ENCODE results near the gene CPLX3.

CPLX3 gene

DNA sequence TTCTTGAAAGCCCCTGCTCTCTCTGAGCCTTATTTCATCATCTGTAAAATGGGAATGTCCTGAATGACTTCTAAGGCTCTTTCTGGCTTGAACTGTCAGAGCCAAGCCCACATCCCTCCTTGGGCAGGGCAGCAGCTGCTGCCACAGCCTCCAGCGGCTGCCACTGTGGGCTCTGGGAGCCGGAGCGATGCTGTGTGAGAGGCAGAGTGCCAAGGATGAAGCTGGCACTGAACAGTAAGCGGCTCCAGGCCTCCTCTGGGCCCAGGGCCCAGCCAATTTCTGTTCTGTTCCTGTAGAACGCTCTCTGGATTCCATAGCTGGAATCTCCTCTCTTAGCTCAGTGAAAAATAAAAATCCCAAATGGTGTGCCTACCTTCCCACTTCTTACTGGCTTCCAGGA is 4.4 kb downstream of the CPLX3 start:
- no peak for DNase-seq

DNA sequence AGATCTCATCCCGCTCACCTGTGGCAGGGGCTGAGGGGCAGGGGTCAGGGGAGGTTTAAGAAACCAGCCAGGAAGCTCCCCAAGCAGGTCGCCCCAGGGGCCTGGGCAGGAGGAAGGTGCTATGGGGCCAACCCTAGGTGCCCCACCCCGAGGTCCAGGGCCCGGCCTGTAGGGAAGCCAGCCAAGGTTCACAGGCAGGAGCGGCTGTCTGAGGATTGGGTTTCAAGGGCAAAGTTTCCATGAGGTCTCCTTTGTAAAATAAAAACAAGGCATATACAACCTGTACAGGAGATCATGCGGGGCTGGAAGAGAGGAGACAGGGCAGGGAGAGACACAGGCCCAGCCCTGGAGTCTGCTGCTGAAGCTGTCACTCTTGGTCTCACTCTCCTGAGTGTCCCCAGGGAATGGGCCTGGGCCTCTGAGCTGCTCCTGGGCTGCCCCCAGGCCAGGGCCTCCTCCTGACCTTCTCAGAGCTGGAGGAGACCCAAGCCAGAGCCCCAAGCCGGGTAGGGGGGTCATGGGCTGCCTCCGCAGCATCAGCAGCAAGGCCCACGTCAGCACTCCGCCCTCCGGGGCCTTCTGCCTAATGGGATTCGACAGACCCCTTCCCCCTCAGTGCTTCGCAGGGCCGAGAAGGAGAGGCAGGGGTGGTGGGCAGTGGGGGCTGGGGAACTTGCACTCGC is 5.5 kb downstream of the CPLX3 start:
- no peak for DNase-seq

DNA sequence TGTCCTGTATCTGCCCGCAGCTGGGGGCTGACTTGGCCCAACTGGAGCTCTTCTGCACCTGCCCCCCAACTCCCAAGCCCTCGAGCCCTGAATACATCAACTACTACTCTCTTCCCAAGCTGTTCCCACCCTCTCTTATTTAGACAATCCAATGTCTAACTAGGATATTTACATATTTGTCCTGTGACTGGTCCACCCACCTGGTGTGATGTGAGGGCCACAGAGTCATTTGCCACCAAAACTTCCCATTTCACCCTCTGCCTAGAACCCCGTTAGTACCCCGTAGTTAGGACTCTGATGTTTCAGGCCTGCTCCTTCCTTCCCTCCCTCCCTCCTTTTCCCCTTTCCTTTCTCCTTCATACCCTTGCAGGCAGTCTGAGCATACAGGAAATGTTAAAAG is 6.4 kb downstream of the CPLX3 start:
- no peak for DNase-seq

DNA sequence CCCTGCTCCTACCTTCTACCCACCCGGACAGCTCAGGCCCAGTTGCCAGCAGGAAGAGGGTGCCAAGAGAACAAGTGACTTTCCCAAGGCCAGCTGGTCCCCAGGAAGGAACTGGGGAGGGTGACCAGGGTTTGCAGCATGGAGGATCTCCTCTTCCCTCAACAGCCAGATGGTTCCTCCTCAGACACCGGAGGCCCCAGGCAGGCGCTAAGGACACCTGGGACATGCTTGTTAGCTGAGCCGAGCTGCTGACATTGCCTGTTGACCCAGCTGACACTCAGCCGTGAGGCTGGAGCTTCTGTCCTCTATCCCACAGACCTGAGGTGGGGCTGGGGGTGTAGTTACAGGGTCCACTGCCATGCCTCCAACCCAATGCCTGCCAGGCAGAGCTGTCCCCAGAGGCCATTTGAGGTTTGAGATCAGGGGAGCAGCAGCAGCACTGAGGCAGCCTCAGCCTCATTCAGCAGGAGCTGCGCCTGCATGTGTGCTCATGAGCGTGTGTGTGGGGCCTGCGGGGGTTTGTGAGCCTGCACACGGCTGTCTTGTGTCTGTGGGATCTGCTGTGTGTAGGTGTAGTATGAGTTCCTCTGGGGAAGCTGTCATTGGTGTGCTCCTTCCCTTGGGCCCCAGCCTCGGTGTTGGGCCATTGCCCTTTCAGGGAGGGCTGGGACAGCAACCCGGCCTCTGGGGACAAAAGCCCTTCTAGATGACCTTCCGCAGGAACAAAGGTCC is 7.1 kb downstream of the CPLX3 start:
- DNase-seq = no peak

DNA sequence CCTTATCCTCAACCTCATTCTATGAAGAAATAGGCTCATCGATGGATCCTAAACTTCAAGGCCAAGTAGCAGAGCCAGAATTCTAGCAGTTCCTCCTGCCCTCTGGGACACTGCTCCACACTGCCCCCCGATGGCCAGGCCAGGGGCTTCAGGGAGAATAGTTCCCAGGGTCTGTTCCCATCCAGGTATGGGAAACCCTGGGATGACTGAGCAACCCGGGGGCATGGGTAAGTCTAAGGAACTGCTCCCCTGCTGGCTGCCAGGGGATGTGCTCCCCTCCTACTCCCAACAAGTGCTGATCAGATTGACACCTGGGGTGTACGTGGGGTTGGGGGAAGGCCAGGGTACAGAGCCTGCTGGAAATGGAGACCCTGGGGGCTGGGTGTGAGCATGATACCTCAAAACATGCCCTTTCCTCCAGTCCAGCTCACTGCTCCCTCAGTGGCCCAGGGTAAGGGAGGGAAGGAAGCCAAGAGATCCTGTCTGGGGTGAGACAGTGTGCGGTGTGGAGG is 8.9 kb downstream of the CPLX3 start:
- no peak for DNase-seq

DNA sequence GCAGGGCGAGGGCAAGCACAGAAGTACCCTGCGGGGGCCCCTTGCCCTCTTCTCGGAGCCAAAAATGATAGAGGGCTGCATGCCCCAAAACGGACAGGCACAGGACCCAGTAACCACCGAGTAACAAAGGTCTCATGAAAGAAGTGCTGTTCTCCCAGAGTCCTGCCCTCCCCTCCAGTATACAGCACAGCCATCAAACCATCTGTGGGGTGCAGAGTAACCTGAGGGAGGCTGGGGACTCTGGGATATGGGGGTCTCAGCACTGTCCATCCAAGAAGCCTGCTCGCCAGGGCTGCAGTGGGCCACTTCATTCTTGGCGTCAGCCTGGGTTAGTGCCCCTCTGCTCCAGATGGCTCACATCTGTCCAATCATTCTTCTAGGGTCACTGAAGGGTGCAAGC is 10.4 kb downstream of the CPLX3 start:
- no peak for DNase-seq

DNA sequence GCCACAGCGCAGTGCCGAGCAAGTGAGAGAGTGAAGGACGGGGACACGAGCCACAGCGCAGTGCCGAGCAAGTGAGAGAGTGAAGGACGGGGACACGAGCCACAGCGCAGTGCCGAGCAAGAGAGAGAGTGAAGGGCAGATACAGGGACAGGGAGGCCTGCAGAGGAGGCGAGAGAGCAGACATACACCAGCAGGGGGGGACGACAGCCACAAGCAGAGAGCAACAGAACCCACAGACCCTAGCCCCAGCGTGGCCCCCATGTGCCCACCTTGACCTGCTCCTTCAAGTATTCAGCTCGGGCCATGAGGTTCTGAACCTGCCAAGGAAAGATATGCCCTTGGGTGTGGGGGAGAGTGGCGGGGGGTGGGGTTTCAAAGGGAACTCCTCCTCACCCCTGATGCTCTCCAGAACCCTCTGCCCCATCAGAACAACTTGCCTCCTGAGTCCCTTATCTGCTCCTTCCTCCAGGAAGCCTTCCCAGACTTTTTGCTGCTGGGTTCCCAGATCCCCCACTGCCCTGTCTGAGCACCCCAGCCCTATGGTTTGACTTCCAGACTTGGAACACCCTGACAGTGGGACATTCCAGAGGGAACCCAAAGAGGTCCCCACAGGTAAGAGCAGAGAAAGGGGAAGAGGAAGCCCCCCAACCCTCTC is 11.2 kb downstream of the CPLX3 start:
- DNase-seq = no peak

DNA sequence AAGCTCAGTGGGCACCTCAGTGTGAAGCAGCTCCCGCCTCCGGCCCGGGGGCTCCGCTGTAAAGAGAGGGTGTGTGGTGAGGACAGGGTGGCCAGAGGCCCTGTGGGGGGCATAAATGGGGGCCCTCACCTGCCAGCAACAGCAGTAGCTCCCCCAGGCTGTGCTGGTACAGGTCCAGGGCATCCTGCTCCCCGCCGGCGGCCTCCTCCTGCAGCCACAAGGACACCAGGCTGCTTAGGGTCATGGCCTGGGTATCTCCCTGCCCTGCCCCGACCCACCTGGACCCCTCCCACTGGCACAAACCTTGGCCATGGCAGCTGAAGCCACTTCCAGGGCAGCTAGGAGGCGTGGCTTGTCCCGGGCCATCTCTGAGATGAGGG is 11.7 kb downstream of the CPLX3 start:
- no peak for DNase-seq

DNA sequence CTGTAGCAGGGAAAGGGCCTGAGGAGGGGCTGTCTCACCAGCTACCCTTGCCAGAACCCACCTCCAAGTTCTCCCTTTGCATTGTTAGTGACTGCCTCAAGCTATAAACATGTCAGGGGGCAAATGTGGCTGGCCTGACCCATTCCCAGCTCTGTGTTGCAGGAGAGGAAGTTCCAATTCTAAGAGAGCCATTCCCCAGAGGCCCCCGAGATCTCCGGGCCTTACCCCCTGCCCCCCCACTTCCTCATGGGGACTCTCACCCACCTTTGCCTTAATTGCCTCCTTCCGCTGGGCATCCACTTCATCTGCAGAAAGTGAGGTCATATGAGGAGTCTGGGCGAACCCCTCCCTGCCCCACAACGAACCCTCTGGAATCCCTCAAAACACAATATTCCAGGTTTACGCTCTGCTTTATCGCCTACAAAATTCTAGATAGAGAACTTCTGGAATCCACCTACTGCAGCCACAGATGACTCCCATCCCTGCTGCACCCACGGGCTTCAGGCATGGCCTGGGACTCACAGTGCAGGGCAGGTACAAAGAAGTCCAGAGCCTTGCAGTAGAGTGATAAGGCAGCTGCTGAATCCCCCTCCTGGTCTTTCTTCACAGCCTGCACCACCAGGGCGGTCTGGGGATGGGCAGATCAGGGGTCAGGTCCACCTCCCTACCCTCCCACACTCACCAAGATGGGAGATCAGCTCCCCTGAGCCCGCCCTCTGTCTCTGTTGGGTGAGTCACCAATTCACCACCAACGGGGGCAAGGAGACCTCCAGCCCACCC is 12.5 kb downstream of the CPLX3 start:
- DNase-seq = no peak

DNA sequence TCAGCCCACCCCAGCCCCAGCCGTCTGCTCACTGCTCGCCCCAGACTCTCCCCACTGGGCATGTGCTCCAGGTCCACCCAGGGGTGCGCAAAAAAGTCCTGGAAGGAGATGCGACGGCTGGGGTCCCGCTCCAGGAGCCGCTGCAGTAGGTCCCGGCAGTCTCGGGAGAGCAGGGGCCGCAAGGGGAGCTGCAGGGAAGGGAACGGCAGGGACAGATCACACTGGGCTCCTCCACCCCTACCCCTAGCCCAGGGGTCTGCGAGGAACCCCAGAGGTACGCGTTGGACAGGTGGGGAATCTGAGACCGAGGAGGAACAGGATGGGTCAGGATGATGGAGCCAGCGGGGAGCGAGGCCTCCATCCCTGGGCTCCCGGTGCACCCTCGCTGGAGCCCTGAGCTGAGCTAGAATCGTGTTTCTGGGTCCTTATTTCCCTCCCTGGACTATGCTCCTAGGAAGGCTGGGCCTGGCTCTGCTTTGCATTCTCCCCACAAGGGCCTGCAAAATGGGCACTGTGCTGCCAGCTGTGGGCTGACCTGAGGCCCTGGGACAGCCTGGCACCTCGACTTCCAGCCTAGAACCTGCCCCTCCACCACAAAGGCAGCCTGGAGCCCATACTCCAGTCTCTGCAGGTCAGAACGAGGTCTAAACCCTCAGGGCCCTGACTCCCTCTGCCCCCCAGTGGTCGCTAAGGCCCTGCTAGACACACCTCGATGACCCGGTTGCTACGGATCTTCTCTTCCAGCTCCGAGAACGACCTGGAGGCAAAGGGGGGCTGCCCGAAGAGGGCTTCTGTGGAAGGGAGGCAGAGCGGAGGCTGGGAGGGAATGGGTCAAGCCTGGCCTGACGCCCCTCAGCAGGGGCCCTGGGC is 13.3 kb downstream of the CPLX3 start:
- no peak for DNase-seq

DNA sequence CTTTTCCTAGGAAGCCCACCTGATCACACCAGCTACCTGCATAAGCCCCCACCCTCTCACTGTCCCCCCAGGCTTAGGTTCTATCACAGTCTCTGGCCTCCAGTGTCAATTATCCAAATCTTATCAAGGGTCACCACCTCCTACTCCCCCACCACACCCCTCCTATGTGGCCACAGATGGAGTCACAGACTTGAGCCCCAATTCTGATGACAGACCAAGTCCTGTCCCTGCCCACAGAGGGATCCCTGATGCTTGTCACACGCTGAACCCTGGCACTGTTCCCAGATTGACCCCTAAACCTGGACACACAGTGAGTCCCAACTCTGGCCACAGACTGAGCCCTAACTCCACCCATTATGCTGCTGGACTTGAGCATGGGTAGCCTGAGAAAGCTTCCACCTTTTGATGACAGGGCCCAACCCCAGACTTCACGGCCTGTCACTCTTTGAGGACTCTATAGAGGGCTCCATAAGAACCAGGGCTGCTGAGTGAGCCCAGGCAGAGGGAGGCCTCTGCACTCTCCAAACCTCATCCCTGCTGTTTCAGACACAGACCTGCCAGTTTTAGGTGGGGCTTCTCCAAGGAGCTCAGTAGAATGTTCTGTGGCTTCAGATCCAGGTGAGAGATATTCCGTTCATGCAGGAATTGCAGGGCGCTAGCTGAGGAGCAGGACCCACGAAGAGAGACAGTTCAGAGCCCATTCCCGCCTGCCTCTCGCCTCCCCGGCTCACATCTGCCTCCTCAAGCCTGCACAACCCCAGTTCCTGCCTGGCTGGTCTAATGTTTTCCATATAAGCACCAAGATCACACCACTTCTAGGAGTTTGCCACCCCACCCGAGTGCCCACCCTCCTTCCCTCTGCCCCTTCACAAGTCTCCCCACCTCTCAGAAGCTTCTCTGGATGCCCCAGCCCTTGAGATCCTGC is 14.7 kb downstream of the CPLX3 start:
- no peak for DNase-seq

DNA sequence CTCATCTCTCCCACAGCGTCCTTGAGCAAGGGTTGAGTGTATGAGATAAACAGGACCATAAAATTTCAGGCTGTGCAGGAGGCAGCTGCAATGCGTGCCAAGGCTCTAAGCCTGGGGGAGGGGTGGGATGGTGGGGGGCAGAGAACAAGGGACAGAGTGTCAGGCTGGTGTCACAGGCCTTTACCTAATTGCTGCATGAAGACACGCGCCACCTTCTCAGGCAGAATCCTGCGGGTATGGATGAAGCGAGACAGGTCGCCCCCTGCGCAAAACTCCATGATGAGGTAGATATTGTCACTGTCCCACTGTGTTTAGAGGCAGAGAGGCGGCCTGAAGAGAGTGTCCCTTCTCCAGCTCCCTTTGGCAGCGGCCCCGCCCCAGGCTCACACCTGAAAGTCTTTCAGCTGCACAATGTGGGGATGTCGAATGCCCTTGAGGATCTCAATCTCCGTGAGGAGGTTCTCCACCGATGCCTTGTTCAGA is 15.5 kb downstream of the CPLX3 start:
- no peak for DNase-seq

DNA sequence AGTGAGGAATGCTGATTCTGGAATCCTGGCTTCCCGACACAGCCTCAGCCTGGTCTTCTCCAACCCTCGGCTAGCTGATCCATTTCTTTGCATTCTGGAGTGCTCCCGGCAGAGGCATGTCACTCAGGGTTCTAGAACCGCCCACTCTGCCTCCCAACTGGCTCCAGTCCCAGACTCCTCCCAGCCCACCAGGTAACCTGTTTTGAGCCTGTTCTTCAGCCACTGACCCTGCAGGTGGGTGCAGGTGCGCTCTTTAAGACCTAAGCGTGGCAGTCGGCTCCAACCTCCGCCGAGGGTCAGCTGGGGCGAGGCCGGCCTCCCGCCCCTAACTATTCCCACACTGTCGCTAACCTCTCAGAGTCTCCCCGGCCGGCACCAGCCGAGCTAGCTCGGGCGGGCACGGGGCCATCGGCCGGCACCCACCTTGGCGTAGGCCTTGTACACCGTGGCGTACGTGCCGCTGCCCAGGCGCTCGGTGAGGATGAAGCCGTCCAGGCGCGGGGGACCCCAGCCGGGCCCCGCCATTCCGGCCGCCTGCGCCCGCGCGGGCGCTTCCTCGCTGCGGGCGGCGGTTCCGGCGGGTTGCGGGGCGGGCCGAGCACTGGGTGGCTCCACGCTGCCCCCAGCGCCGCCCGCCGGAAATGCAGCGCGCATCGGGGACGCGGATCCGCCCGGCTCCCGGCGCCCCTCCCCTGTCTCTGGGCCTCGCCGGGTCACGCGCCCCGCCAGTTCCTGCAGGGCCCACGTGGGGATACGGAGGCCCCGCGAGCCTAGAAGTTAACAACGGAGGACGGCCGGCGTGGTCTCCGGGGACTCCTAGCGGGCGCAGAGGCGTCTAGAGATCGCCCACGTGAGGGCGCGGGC is 16.4 kb downstream of the CPLX3 start, which contains the start of gene ULK3:
ULK3 (minus strand) TSS at position 576 of the 864 bp plus-strand sequence; CDS start at position 525, 51 bp downstream.
- peak; percentile 89 for DNase-seq

DNA sequence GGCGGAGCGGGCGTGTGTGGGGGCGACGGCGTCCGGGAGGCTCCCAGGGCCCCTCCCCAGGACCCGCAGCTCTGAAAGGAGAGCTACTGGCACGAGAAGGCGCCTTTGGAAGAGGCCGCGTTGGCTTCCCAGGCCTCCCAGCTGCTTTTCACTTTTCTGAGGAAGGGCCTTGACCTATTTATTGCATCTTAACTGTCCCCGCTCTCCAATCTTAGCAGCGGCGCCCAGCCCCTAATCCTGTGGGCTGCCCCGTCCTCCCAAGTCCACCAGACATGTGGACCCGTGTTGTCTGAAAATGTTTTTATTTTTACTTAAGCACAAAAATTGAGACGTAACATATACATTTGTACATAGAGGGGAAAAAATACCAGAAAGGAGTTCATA is 17.0 kb downstream of the CPLX3 start:
- no peak for DNase-seq

DNA sequence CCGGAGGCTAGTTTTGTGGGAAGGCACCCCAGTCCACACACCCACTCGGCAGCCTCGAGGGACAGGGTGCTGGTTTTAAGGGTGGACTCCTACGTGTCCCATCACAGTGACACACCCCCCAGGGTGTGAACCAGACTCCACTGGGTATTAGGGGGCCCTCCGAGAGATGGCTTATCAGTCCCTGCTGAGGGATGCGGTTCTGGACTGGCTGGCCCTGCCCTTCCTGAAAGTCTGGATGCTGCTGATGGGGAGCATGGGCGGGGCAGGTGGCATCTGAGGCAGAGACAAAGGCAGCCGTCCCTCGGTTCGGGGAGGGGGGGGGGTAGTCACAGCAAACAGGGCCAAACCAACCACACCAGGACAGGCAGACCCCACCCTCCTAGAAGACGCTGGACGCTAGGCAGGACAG is 17.5 kb downstream of the CPLX3 start:
- DNase-seq = no peak

DNA sequence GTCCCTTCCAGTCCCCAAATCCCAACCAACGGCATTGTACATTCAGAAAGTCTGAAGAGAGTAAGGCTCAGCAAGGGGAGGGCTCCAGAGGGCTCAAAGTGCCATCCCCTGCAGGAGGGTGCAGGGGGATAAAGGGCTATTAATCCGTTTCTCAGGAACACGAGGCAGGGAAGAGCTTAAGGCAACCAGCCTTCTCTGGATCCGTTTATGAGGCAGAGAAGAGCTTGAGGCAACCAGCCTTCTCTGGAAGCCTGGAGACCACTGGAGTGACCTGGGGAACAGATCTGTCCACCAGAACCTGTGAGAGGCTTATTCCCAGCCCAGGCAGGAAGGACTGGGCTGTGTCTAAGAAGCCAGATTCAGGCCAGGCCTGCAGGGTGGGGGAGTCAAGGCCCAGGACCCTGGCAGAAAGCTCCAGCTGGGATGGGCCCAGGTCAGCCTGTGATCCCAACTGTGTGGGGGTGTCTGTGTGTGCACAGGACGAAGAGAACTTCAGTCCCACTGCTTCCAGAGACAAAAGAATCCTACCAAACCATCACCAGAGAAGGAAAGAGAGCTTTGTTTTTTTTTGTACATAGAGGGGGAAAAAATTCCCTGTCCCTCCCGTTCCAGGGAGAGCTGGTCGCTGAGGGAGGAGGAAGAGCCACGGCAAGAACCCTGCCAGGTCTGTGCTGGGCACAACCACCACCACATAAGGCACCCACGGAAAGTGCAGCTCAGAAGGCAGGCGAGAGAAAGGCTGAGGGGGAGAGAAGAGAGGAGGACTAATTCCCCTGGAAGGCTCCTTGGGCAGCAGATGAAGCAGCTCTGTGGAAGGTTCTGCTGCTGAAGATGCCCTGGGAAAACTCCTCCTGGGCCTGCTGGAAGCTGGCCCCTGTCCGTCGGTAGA is 18.1 kb downstream of the CPLX3 start:
- DNase-seq = no peak

DNA sequence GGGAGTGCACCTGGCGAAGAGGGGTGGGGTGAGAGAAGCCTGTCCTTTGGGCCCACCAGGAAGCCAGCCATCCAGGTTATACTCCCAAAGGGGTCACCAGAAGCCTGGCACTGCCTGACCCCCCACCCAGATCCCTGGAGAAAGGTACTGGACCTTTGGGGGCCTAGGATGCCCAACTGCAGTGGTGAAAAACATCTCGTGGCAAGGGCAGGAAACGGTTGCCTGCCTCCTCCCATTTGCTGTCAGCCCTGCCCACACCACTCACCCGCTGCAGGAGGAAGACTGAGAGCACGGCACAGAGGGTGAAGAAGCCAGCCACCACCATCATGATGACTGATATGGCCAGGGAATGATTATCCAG is 18.8 kb downstream of the CPLX3 start:
- DNase-seq = peak; percentile 39

DNA sequence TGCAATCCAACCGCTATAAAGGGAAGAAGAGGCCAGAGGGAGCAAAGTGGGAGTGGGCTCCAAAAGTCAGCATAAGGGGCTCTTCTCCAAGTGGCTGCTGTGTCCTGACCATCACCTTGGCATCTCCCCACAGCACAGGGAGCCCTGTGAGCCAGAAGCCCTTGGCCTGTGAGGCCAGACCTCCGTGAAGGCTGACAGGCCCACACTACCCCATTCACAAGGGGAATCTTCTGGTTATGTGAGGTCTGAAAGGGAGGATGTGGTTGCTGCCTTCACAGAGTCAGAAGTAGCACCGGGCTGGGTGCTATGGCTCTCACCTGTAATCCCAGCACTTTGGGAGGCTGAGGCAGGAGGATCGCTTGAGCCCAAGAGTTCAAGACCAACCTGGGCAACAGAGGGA is 19.2 kb downstream of the CPLX3 start:
- no peak for DNase-seq

DNA sequence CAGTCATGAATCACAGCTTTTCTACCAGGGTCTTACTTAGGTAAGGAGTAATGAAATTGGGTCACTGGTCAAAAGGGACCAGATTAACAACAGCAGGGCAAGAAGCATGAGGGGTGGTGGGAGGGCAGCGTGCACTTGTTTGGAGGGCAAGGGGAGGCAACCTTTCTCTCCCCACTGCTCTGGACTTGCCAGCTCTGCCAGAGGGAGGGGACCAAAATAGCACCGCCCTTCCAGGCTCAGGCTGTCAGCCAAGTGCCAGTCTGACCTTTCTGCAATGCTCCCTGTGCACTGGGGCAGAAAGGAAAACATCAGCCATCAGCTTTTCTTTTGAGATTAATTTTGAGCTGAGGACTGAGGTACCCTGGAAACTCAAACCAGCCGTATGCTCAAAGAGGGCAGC is 21.0 kb downstream of the CPLX3 start:
- DNase-seq = no peak
